Erythroblast (primary cell): ENCODE measurements around the gene RDH5.

Experiments
- GATA1 ChIP-seq: IDR thresholded peaks from 2 replicates; pipeline ENCODE4 v1.6.1; 2011; ENCODE audit warnings: low read depth, mild to moderate bottlenecking, control low read depth, low read length, moderate library complexity
- POLR2A ChIP-seq: IDR thresholded peaks from 2 replicates; pipeline ENCODE4 v1.6.1; 2011; ENCODE audit warnings: mild to moderate bottlenecking, low read length

DNA sequence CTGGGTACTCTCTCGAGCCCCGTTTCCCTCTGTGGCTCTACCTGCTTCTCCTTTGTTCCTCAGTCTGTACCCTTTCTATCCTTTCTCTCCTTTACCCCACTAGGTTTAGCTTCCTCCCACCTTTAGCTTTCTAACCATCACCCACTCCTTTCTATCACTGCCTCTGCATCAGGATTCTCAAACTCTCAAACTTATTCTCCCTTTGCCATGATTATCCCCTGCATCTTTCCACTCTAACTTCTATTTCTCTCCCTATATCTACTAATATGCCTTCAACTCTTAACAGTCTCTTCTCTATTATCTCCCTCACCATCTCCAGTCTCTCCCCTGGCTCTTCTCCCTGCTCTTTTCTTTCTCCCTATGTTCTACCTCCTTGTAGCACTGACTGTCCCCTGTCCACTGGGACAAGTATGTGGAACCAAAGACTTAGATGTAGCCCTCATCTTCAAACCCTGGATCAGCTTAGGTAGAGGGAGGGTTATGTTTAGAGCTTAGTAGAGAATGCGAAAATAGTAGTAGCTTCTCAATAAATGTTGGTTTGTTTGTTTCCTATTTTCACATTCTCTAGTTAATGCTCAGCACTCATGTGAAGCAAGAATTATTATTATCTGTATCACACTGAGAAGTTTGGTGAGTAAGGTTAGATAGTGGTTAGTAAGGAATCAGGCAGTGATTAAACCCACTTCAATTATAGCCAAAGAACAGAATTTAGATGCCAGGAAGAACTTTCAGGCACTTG, 26.1 kb downstream of the RDH5 start:
- TF ChIP-seq POLR2A, result no peak
- no peak for TF ChIP-seq GATA1
